HEK293T (cell line): ENCODE results near the gene OSBPL3.

Source experiments
- CTCF ChIA-PET: fragments of 350-600 bp; formaldehyde crosslinking; extraction: SDS; loops from one replicate; lab custom pipeline; 2021; ENCODE audit warnings: antibody characterized with exemption, inconsistent platforms; lab: Yijun Ruan, JAX
- POLR2A ChIA-PET: fragments of 350-600 bp; formaldehyde crosslinking; extraction: SDS; loops from one replicate; lab custom pipeline; 2020; ENCODE audit warnings: antibody characterized with exemption, inconsistent platforms; lab: Yijun Ruan, JAX
- DNase-seq: peaks from one replicate; pipeline ENCODE4 v3.0.0; 2012; ENCODE audit warnings: mixed read lengths; ENCODE audit errors: extremely low spot score
- ARNT ChIP-seq: fragments of 450-650 bp; IDR thresholded peaks from 2 replicates; pipeline ENCODE4 v1.6.1; 2017; ENCODE audit warnings: mild to moderate bottlenecking
- BHLHE40 ChIP-seq: fragments of 450-650 bp; IDR thresholded peaks from 2 replicates; pipeline ENCODE4 v1.6.1; 2016; ENCODE audit warnings: mild to moderate bottlenecking, moderate library complexity, borderline replicate concordance
- CTBP1 ChIP-seq: fragments of 450-650 bp; IDR thresholded peaks from 2 replicates; pipeline ENCODE4 v1.6.1; 2016; ENCODE audit warnings: borderline replicate concordance
- ELF4 ChIP-seq: fragments of 450-650 bp; IDR thresholded peaks from 2 replicates; pipeline ENCODE4 v1.6.1; 2017; ENCODE audit warnings: antibody characterized with exemption
- FOXA1 ChIP-seq: fragments of 450-650 bp; IDR thresholded peaks from 2 replicates; pipeline ENCODE4 v1.6.1; 2016; ENCODE audit warnings: mild to moderate bottlenecking
- FOXK2 ChIP-seq: fragments of 450-650 bp; IDR thresholded peaks from 2 replicates; pipeline ENCODE4 v1.6.1; 2016; ENCODE audit warnings: mild to moderate bottlenecking
- FOXM1 ChIP-seq: fragments of 450-650 bp; IDR thresholded peaks from 2 replicates; pipeline ENCODE4 v1.6.1; 2017; ENCODE audit warnings: mild to moderate bottlenecking, borderline replicate concordance
- HDGF ChIP-seq: fragments of 450-650 bp; IDR thresholded peaks from 2 replicates; pipeline ENCODE4 v1.6.1; 2017; ENCODE audit warnings: antibody characterized with exemption, borderline replicate concordance
- L3MBTL2 ChIP-seq: fragments of 450-650 bp; conservative IDR thresholded peaks from 2 replicates; pipeline ENCODE4 v1.6.1; 2016; ENCODE audit warnings: mild to moderate bottlenecking
- LEF1 ChIP-seq: fragments of 450-650 bp; IDR thresholded peaks from 2 replicates; pipeline ENCODE4 v1.6.1; 2017; ENCODE audit warnings: mild to moderate bottlenecking, borderline replicate concordance
- NFRKB ChIP-seq: fragments of 450-650 bp; IDR thresholded peaks from 2 replicates; pipeline ENCODE4 v1.6.1; 2016; ENCODE audit warnings: mild to moderate bottlenecking, moderate library complexity
- PKNOX1 ChIP-seq: fragments of 450-650 bp; IDR thresholded peaks from 2 replicates; pipeline ENCODE4 v1.6.1; 2016
- SP1 ChIP-seq: fragments of 450-650 bp; IDR thresholded peaks from 2 replicates; pipeline ENCODE4 v1.6.1; 2017
- SUZ12 ChIP-seq: fragments of 450-650 bp; IDR thresholded peaks from 2 replicates; pipeline ENCODE4 v1.6.1; 2016; ENCODE audit warnings: mild to moderate bottlenecking
- TARDBP ChIP-seq: fragments of 450-650 bp; IDR thresholded peaks from 2 replicates; pipeline ENCODE4 v1.6.1; 2016
- ZNF384 ChIP-seq: fragments of 450-650 bp; IDR thresholded peaks from 2 replicates; pipeline ENCODE4 v1.6.1; 2016

The OSBPL3 gene

GRCh38 chr7:24869572-24869971, 110.4 kb downstream of the OSBPL3 start:
- TF ChIP-seq FOXK2 = no peak
- no peak for TF ChIP-seq FOXM1
- no peak for TF ChIP-seq HDGF
- TF ChIP-seq PKNOX1 = no peak
- TF ChIP-seq BHLHE40 = no peak
- TF ChIP-seq SP1 = no peak
- no peak for TF ChIP-seq SUZ12
- no peak for TF ChIP-seq NFRKB
- no peak for TF ChIP-seq ZNF384
- TF ChIP-seq LEF1 = no peak
- TF ChIP-seq ELF4 = no peak
- no peak for TF ChIP-seq L3MBTL2
- no peak for TF ChIP-seq TARDBP
- TF ChIP-seq ARNT = no peak
- DNase-seq = no peak
- ChIA-PET CTCF (no interaction called here), POLR2A (no interaction called here)

- no peak for DNase-seq
- ChIA-PET POLR2A (no interaction called here), CTCF (no interaction called here)
- TF ChIP-seq ZNF384 (no peak), L3MBTL2 (no peak), NFRKB (no peak), HDGF (no peak), LEF1 (no peak), FOXM1 (no peak), ELF4 (no peak), SP1 (no peak), BHLHE40 (no peak), ARNT (no peak), FOXA1 (no peak), TARDBP (no peak), SUZ12 (no peak), CTBP1 (no peak), PKNOX1 (no peak), FOXK2 (no peak)
Observed at GRCh38 chr7:24868741-24869140, 111.2 kb downstream of the OSBPL3 start.

- CTCF ChIA-PET = no interaction called here
- no peak for DNase-seq
- POLR2A ChIA-PET = no interaction called here
- no peak for TF ChIP-seq ARNT
- TF ChIP-seq FOXK2 = no peak
Observed at GRCh38 chr7:24866004-24866615, 113.9 kb downstream of the OSBPL3 start.

GRCh38 chr7:24864214-24864817, 115.7 kb downstream of the OSBPL3 start:
- ChIA-PET CTCF (no interaction called here), POLR2A (no interaction called here)
- no peak for DNase-seq
- TF ChIP-seq ELF4 (no peak), SP1 (no peak), PKNOX1 (no peak), FOXA1 (no peak), TARDBP (no peak), CTBP1 (no peak), ARNT (no peak), NFRKB (no peak), FOXK2 (no peak), LEF1 (no peak), L3MBTL2 (no peak), FOXM1 (no peak), ZNF384 (no peak)

- ChIA-PET CTCF (no interaction called here), POLR2A (no interaction called here)
- TF ChIP-seq ARNT = no peak
- TF ChIP-seq FOXA1 = no peak
- TF ChIP-seq SUZ12 = no peak
- TF ChIP-seq L3MBTL2 = no peak
- TF ChIP-seq CTBP1 = no peak
- TF ChIP-seq BHLHE40 = no peak
- no peak for TF ChIP-seq FOXK2
- TF ChIP-seq NFRKB = no peak
- TF ChIP-seq HDGF = no peak
- TF ChIP-seq FOXM1 = no peak
- no peak for TF ChIP-seq LEF1
- no peak for TF ChIP-seq TARDBP
- no peak for TF ChIP-seq PKNOX1
- TF ChIP-seq ZNF384 = no peak
- TF ChIP-seq ELF4 = no peak
- no peak for TF ChIP-seq SP1
- DNase-seq = no peak
Observed at GRCh38 chr7:24863626-24864025, 116.4 kb downstream of the OSBPL3 start.
